ENCODE data around the gene TBC1D23.
A peak's percentile ranks its signal among the peaks of the same experiment; 100 is the strongest.

Gene TBC1D23

DNA sequence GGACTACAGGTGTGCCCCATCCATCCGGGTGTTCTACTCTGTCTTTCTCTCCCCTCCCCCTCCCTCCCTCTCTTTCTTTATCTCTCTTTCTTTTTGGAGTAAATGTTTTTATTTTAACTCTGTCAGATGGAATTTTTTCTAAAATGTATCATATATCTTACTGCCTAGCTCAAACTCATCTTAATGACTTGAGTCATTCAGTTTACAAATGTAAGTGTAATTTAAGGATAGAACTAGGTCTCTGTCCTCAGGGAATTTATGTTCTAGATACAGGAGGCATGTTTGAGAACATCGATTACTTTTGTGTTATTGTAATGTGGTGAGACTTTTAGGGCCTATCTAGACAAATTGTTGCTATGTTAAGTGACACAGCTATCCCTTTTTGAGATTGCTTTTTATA lies 3.5 kb downstream of the TBC1D23 start (continued):
- TF ChIP-seq PRDM6 (tag by site-specific recombination; IDR thresholded peaks at IDR 0.05) (peak; percentile 7; the same call in 1 of the 2 replicates), ZNF132 (tag by site-specific recombination; IDR thresholded peaks at IDR 0.05; ENCODE audit: borderline replicate concordance) (no peak), ZNF626 (tag by site-specific recombination; IDR thresholded peaks at IDR 0.05) (no peak)

- Histone ChIP-seq H3K4me3 (ENCODE audit: low read depth, low read length) (no peak overlapping the region), H3K27ac (ENCODE audit: extremely low read depth, low read depth, low read length) (no peak overlapping the region), H3K36me3 (ENCODE audit: control insufficient read depth in 2 of 2, insufficient read depth in 1 of 2, low read length in 2 of 2) (no peaks in the 10 kb centered on the region), H3K9me3 (ENCODE audit: control insufficient read depth, insufficient read depth, low read depth, low read length) (no peaks in the 10 kb centered on the region), H3K4me1 (ENCODE audit: control insufficient read depth, insufficient read depth, low read length) (peaks cover 13% of the 10 kb centered on the region)
- POLR2A ChIA-PET = no interaction called here
- peak; percentile 69 for TF ChIP-seq FEZF1 (tag by site-specific recombination; IDR thresholded peaks at IDR 0.05)
- no peak for TF ChIP-seq ZNF175 (tag by site-specific recombination; IDR thresholded peaks at IDR 0.05)
- TF ChIP-seq OSR2 (tag by site-specific recombination; IDR thresholded peaks at IDR 0.05) = peak; percentile 14; the same call in 1 of the 2 replicates
- no peak for TF ChIP-seq SCRT2 (tag by site-specific recombination; IDR thresholded peaks at IDR 0.05)
- no peak for TF ChIP-seq ZNF623 (tag by site-specific recombination; IDR thresholded peaks at IDR 0.05)
- TF ChIP-seq, protein P1, sequence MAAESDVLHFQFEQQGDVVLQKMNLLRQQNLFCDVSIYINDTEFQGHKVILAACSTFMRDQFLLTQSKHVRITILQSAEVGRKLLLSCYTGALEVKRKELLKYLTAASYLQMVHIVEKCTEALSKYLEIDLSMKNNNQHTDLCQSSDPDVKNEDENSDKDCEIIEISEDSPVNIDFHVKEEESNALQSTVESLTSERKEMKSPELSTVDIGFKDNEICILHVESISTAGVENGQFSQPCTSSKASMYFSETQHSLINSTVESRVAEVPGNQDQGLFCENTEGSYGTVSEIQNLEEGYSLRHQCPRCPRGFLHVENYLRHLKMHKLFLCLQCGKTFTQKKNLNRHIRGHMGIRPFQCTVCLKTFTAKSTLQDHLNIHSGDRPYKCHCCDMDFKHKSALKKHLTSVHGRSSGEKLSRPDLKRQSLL (tag by site-specific recombination; IDR thresholded peaks at IDR 0.05) = no peak
- peak; percentile 78 for TF ChIP-seq SP7 (tag by site-specific recombination; IDR thresholded peaks at IDR 0.05)
- TF ChIP-seq PRDM1 (tag by site-specific recombination; IDR thresholded peaks at IDR 0.05) = no peak
- TF ChIP-seq ZBTB7A (tag by site-specific recombination; IDR thresholded peaks at IDR 0.05; ENCODE audit: low read depth) = no peak
- TF ChIP-seq ZNF202 (tag by site-specific recombination; IDR thresholded peaks at IDR 0.05; ENCODE audit: borderline replicate concordance) = no peak
- TF ChIP-seq MYNN (tag by site-specific recombination; IDR thresholded peaks at IDR 0.05; ENCODE audit: borderline replicate concordance) = no peak
- peak; percentile 55 for TF ChIP-seq ZNF366 (tag by site-specific recombination; conservative IDR thresholded peaks at IDR 0.05)
- TF ChIP-seq, protein P2, sequence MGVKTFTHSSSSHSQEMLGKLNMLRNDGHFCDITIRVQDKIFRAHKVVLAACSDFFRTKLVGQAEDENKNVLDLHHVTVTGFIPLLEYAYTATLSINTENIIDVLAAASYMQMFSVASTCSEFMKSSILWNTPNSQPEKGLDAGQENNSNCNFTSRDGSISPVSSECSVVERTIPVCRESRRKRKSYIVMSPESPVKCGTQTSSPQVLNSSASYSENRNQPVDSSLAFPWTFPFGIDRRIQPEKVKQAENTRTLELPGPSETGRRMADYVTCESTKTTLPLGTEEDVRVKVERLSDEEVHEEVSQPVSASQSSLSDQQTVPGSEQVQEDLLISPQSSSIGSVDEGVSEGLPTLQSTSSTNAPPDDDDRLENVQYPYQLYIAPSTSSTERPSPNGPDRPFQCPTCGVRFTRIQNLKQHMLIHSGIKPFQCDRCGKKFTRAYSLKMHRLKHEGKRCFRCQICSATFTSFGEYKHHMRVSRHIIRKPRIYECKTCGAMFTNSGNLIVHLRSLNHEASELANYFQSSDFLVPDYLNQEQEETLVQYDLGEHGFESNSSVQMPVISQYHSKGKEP (tag by site-specific recombination; IDR thresholded peaks at IDR 0.05) = peak; percentile 67; the same call in 1 of the 2 replicates
- TF ChIP-seq ZNF692 (tag by site-specific recombination; IDR thresholded peaks at IDR 0.05) = no peak
- peak; percentile 79 for TF ChIP-seq PRDM6 (tag by site-specific recombination; IDR thresholded peaks at IDR 0.05)
- TF ChIP-seq ZNF629 (tag by site-specific recombination; IDR thresholded peaks at IDR 0.05) = no peak
- TF ChIP-seq WT1 (tag by site-specific recombination; IDR thresholded peaks at IDR 0.05) = no peak
- TF ChIP-seq ZNF544 (tag by site-specific recombination; IDR thresholded peaks at IDR 0.05) = no peak
- CTCF ChIA-PET = no interaction called here
These were observed 4.2 kb downstream of the TBC1D23 start for GRCh38 chr3:100265016-100265415.
